ENCODE measurements around the gene IKBKE. TPM values are rescaled to one million over a fixed set of nuclear protein-coding genes. Genes with fewer than 3 reads are reported as not detected.

IKBKE gene
- total RNA-seq (2021; ENCODE audit: unreplicated experiment) (6.4 TPM), Bru-seq, nascent RNA (percentile 38 among the genes with signal in this experiment), BruChase-seq, experiment 1, labeled RNA remaining after a 2-hour chase (percentile 39 among the genes with signal in this experiment), BruChase-seq, experiment 2, labeled RNA remaining after a 6-hour chase (percentile 41 among the genes with signal in this experiment)
- 4.5 TPM for polyA plus RNA-seq (2012; ENCODE audit: insufficient read length)
- long read RNA-seq, partial matches to known transcripts: 4 of 14 reads
- long read RNA-seq, other reads (novel, unspliced or antisense): 5 of 14 reads

GRCh38 chr1:206469933-206470691 lies at the start of gene IKBKE:
Gene IKBKE (plus strand): TSS chr1:206470476. CDS start chr1:206473228, 2,752 bp downstream.
- peaks cover 14% of the 10 kb centered on the region for H3K4me1 ChIP-seq (ENCODE audit: control insufficient read depth, insufficient read depth, low read length)
- no peaks in the 10 kb centered on the region for H3K36me3 ChIP-seq (ENCODE audit: control insufficient read depth, insufficient read depth, low read length)
- in situ Hi-C loops (cut with HindIII; ENCODE audit: low pct_unique_long_range_greater_than_20kb, low sequenced_read_pairs) (no loop called here), intact Hi-C loops (cut with micrococcal nuclease; ENCODE audit: unreplicated experiment) (no loop called here)
- ChIA-PET POLR2A (no interaction called here), CTCF (interaction anchor here (0.6 to 1.9 kb wide), 6 partner anchors 8 to 508 kb away, joined by 3 to 10 read pairs (median 6); no protein-coding TSS in a partner anchor)
- peak within 1 kb of the TSS; percentile 68 for H3K27ac ChIP-seq (ENCODE audit: low read length)
- peak within 1 kb of the TSS; percentile 58 to 69 for H3K4me3 ChIP-seq (ENCODE audit: low read depth in 2 of 2, low read length in 2 of 2)
- no TSS peak for BruUV-seq (replicated peaks)
- ATAC-seq (peak; percentile 85), DNase-seq (ENCODE audit: low read depth, low spot score) (no peak)
- H3K9me3 ChIP-seq (ENCODE audit: control insufficient read depth, insufficient read depth, low read depth, low read length): no peaks in the 10 kb centered on the region
- H3K27me3 ChIP-seq (ENCODE audit: control insufficient read depth, insufficient read depth, low read length): no peaks in the 10 kb centered on the region
- no peak for TF ChIP-seq REST (IDR thresholded peaks at IDR 0.05; ENCODE audit: insufficient read depth in 1 of 2, low read depth in 2 of 2, low read length in 1 of 2)
- TF ChIP-seq TCF7L2 (IDR thresholded peaks at IDR 0.05; ENCODE audit: low read depth, low read length): no peak
- no peak for TF ChIP-seq POLR2AphosphoS5 (IDR thresholded peaks at IDR 0.05; ENCODE audit: low read depth, low read length)
- no peak for TF ChIP-seq SIN3A (IDR thresholded peaks at IDR 0.05; ENCODE audit: borderline replicate concordance, insufficient read depth, low read depth, low read length)
- TF ChIP-seq, protein P1, sequence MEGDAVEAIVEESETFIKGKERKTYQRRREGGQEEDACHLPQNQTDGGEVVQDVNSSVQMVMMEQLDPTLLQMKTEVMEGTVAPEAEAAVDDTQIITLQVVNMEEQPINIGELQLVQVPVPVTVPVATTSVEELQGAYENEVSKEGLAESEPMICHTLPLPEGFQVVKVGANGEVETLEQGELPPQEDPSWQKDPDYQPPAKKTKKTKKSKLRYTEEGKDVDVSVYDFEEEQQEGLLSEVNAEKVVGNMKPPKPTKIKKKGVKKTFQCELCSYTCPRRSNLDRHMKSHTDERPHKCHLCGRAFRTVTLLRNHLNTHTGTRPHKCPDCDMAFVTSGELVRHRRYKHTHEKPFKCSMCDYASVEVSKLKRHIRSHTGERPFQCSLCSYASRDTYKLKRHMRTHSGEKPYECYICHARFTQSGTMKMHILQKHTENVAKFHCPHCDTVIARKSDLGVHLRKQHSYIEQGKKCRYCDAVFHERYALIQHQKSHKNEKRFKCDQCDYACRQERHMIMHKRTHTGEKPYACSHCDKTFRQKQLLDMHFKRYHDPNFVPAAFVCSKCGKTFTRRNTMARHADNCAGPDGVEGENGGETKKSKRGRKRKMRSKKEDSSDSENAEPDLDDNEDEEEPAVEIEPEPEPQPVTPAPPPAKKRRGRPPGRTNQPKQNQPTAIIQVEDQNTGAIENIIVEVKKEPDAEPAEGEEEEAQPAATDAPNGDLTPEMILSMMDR (IDR thresholded peaks at IDR 0.05): no peak

DNA sequence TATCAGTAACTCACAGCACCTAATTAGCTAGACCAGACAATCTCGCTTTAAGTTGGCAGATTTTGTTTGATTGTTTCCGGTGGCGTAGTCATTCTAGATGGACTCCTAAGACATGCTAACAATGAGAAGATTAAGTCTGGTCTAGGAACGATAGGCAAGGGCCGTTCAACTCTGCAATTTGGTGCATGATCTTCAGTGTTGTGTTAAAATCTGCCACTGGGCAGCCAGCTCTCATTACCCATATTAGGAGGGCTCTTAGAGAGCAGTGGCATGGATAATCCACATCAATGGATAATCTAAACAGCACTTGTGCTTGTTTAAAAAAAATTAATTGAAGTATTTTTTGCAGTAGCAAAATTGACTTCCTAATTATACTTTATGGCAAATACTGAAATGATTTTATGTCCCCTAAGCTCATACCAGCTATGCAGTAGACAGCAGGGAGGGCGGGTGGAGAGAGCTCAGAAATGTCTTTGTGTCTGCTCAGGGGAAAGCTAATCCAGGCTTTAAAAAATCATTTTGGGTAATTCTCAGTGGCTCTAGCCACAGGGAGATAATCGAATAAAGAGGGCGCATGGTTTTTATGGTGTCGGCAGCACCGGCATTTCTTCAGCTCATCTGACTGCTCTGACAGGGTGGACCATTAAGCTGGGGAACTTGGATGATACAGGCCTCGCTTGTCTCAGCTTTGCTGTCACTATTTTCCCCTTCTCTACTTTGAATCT lies 48.5 kb upstream of the IKBKE start:
- intact Hi-C loops (cut with micrococcal nuclease; ENCODE audit: unreplicated experiment) (no loop called here), in situ Hi-C loops (cut with HindIII; ENCODE audit: low pct_unique_long_range_greater_than_20kb, low sequenced_read_pairs) (no loop called here)
- H3K36me3 ChIP-seq (ENCODE audit: control insufficient read depth, insufficient read depth, low read length): no peaks in the 10 kb centered on the region
- CTCF ChIA-PET: no interaction called here
- POLR2A ChIA-PET: no interaction called here
- TF ChIP-seq, protein P1 (IDR thresholded peaks at IDR 0.05): no peak
- TF ChIP-seq REST (IDR thresholded peaks at IDR 0.05; ENCODE audit: insufficient read depth in 1 of 2, low read depth in 2 of 2, low read length in 1 of 2): no peak
- no peak for TF ChIP-seq POLR2AphosphoS5 (IDR thresholded peaks at IDR 0.05; ENCODE audit: low read depth, low read length)
- TF ChIP-seq TCF7L2 (IDR thresholded peaks at IDR 0.05; ENCODE audit: low read depth, low read length): no peak
- TF ChIP-seq SIN3A (IDR thresholded peaks at IDR 0.05; ENCODE audit: borderline replicate concordance, insufficient read depth, low read depth, low read length): no peak
- no peak overlapping the region for H3K27ac ChIP-seq (ENCODE audit: low read length)
- no peak overlapping the region for H3K4me3 ChIP-seq (ENCODE audit: low read depth in 2 of 2, low read length in 2 of 2)
- no peaks in the 10 kb centered on the region for H3K9me3 ChIP-seq (ENCODE audit: control insufficient read depth, insufficient read depth, low read depth, low read length)
- DNase-seq (ENCODE audit: low read depth, low spot score) (no peak), ATAC-seq (no peak)
- H3K4me1 ChIP-seq (ENCODE audit: control insufficient read depth, insufficient read depth, low read length): no peaks in the 10 kb centered on the region
- no peaks in the 10 kb centered on the region for H3K27me3 ChIP-seq (ENCODE audit: control insufficient read depth, insufficient read depth, low read length)
- BruUV-seq (replicated peaks): no TSS peak
